Calu3 (cell line): Measurements from ENCODE around the gene MED13. TPM values are rescaled to one million over a fixed set of nuclear protein-coding genes. Genes with fewer than 3 reads are reported as not detected.
"Not testable (repeated sequence)": the region's sequence is repeated elsewhere in the genome, so short reads cannot be mapped to it uniquely, and the experiment has no call there.

Source experiments
- BruUV-seq: library from RNA; stranded (reverse); fragments of 400-500 nt; replicated peaks from 2 replicates; lab custom pipeline; 2021; lab: Mats Ljungman, UMichigan
- CTCF ChIA-PET: fragments of 300-600 bp; sonication (Branson Sonifier 250); formaldehyde crosslinking; loops from one replicate; lab custom pipeline; 2022; ENCODE audit warnings: antibody characterized with exemption; lab: Charles Lee
- DNase-seq: peaks from one replicate; pipeline ENCODE4 v3.0.0; 2022
- H3K27ac Mint-ChIP-seq: one replicate; pipeline ENCODE4 v1.8.0; 2022; ENCODE audit warnings: mixed read lengths; ENCODE audit not compliant: unreplicated experiment
- H3K27me3 Mint-ChIP-seq: one replicate; pipeline ENCODE4 v1.8.0; 2022; ENCODE audit warnings: mixed read lengths; ENCODE audit not compliant: unreplicated experiment
- H3K36me3 Mint-ChIP-seq: one replicate; pipeline ENCODE4 v1.8.0; 2022; ENCODE audit warnings: mild to moderate bottlenecking, moderate library complexity, mixed read lengths; ENCODE audit not compliant: insufficient read depth, unreplicated experiment
- H3K4me1 Mint-ChIP-seq: one replicate; pipeline ENCODE4 v1.8.0; 2022; ENCODE audit warnings: mild to moderate bottlenecking, low read depth, mixed read lengths; ENCODE audit not compliant: unreplicated experiment
- H3K4me3 Mint-ChIP-seq: one replicate; pipeline ENCODE4 v1.8.0; 2022; ENCODE audit warnings: mild to moderate bottlenecking, low read depth, moderate library complexity, mixed read lengths; ENCODE audit not compliant: unreplicated experiment
- H3K9me3 Mint-ChIP-seq: one replicate; pipeline ENCODE4 v1.8.0; 2022; ENCODE audit warnings: low read depth, mixed read lengths; ENCODE audit not compliant: unreplicated experiment
- CTCF ChIP-seq: fragments of 200-600 bp; IDR thresholded peaks from one replicate; pipeline ENCODE4 v1.8.0; 2022; ENCODE audit warnings: antibody characterized with exemption; ENCODE audit not compliant: unreplicated experiment
- intact Hi-C: fragments of 100-400 bp; cut with micrococcal nuclease; formaldehyde crosslinking; loops from one replicate; pipeline ENCODE4 v1.10.0; 2022; ENCODE audit not compliant: unreplicated experiment
- total RNA-seq: library from RNA; stranded (reverse); gene quantifications from 2 replicates; pipeline ENCODE4 v1.2.3, GENCODE V29; 2022

Gene MED13
- total RNA-seq, 1 experiment from 2014 or later, result 50.2 TPM

GRCh38 chr17:61897548-61898180 is 167.4 kb downstream of the MED13 start:
- no peaks in the 10 kb centered on the region for H3K4me1 Mint-ChIP-seq
- H3K27ac Mint-ChIP-seq, result no peak overlapping the region
- no peaks in the 10 kb centered on the region for H3K9me3 Mint-ChIP-seq
- no peak overlapping the region for H3K4me3 Mint-ChIP-seq
- no TSS peak for BruUV-seq
- H3K36me3 Mint-ChIP-seq, result no peaks in the 10 kb centered on the region
- intact Hi-C loops, result no loop called here
- no peaks in the 10 kb centered on the region for H3K27me3 Mint-ChIP-seq
- CTCF ChIA-PET, result no interaction called here
- no peak for DNase-seq
- no peak for TF ChIP-seq CTCF

- no peak for DNase-seq
- Mint-ChIP-seq H3K36me3 (no peaks in the 10 kb centered on the region), H3K27me3 (no peaks in the 10 kb centered on the region), H3K9me3 (no peaks in the 10 kb centered on the region), H3K27ac (no peak overlapping the region), H3K4me3 (no peak overlapping the region), H3K4me1 (no peaks in the 10 kb centered on the region)
- CTCF ChIA-PET, result no interaction called here
- intact Hi-C loops, result no loop called here
- no peak for TF ChIP-seq CTCF
- BruUV-seq, result no TSS peak
Measured at GRCh38 chr17:61895391-61895790, 169.7 kb downstream of the MED13 start.

- CTCF ChIA-PET, H3K27me3 Mint-ChIP-seq, BruUV-seq, H3K4me1 Mint-ChIP-seq, H3K36me3 Mint-ChIP-seq, intact Hi-C loops, H3K4me3 Mint-ChIP-seq, H3K27ac Mint-ChIP-seq, H3K9me3 Mint-ChIP-seq, DNase-seq: not testable (repeated sequence)
Measured at GRCh38 chr17:61894310-61894709, 170.8 kb downstream of the MED13 start.

Other genes starting within 250 kb of the MED13 start
- 10.3 and 12.3 TPM in 2 replicates for gene BRIP1, start 201.8 kb downstream of the MED13 start, total RNA-seq
- gene INTS2, start 137.3 kb downstream of the MED13 start, total RNA-seq, result 9.0 and 9.4 TPM in 2 replicates